ENCODE measurements around the gene PTTG1IP. TPM values are rescaled to one million over a fixed set of nuclear protein-coding genes. Genes with fewer than 3 reads are reported as not detected.

Gene PTTG1IP
- 108 and 111 TPM in 2 replicates for total RNA-seq

DNA sequence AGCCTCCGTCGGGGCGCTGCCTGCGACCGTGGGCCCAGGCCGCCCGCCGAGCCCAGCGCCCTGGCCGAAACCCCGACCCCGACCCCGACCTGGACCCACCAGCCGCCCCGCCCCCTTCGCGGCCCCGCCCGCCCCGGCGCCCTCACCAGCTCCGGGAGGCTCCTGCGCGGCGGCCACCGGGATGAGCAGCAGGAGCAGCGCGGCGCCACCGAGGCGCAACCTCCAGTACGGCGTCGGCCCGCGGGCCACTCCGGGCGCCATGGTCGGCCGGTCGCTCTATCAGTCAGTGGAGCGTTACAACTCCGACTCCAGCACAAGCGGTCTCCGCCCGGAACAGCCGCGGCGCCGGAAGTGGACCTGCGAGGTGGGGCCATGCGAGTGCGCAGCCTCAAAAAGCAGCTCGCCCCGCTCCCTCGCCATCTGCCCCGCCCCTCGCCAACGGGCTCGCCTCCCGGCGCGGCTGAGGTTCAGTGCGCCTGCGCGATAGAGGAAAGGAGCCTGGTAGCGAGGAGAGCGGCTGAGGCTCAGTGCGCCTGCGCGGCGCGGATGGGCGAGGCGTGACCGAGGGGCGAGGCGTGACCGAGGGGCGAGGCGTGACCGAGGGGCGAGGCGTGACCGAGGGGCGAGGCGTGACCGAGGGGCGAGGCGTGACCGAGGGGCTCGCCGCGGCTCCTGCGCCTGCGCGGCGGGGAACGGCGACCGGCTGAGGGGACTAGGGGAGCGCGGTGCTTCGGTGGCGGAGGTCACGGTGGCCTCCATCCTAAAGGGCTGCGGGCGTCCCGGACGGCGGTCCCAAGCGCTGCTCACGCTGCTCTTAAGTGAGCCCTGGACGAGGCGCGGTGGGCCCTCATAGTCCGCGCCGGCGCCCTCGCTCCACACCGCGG, at the start of gene PTTG1IP:
PTTG1IP (minus strand) TSS at position 335 of the 884 bp plus-strand sequence; CDS start at position 261, 74 bp downstream.

GRCh38 chr21:44920694-44921604, 47.5 kb upstream of the PTTG1IP start, which contains the start of gene ITGB2:
ITGB2 (minus strand) TSS chr21:44920899; CDS start chr21:44910782, 10,117 bp downstream.

GRCh38 chr21:44817914-44818639, 55.4 kb downstream of the PTTG1IP start, which contains the start of gene SUMO3:
SUMO3 (minus strand) TSS chr21:44818062; CDS start chr21:44817968, 94 bp downstream.

DNA sequence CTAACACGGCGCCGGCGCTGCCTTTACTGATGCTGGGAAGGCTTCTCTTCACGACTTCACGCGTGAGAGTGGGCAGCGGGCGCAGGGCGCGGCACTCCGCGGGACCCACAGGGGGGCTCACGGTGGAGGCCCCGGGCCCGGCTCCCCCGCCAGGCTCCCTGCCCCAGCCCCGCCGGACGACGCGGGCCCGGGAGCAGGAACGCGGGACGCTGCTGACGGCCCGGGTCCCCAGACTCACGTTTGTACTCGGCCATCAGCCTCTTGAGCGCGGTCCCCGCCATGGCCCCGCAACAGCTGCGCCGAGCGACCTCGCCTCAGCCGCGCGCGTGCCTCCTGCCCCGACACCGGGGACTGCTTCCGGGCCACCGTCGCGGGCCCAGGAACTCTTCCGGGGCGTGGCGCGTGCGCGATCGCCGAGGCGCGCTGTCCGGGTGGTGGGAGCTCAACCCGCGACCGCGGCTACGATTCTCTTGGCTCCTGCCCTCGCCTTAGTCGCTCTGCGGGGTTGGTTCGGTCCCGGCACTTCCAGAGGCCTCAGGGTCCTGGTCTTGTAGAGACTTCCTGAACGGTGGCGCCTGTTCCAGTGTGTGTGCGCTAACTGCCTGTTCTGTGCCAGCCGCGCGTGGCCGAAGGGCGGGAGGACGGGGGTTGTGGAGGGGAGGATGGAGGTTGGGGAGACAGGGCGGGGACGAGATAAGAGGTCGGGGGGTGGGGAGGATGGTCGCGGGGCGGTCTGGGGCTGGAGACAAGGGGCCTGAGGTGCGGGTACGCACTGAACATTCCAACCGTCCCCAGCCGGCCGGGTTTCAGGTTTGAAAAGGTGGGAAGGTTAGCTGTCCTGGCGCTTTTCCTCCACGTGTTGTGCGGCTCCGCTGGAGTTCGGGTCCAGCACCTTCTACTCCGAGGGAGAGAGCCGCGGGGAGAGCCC, 71.8 kb downstream of the PTTG1IP start, which contains the start of gene UBE2G2:
UBE2G2 (minus strand) TSS at position 353 of the 928 bp plus-strand sequence; CDS start at position 281, 72 bp downstream.

Other genes with a start within 250 kb of the PTTG1IP start
- gene KRTAP10-9, start 246.6 kb downstream of the PTTG1IP start, total RNA-seq, result not detected in 2 replicates
- gene KRTAP10-10, start 236.3 kb downstream of the PTTG1IP start, total RNA-seq, result not detected in 2 replicates
- gene KRTAP10-11, start 227.3 kb downstream of the PTTG1IP start, total RNA-seq, result not detected in 2 replicates
- not detected in 2 replicates for gene KRTAP12-4, start 219.0 kb downstream of the PTTG1IP start, total RNA-seq
- not detected in 2 replicates for gene KRTAP12-3, start 215.8 kb downstream of the PTTG1IP start, total RNA-seq
- not detected in 2 replicates for gene KRTAP12-2, start 206.8 kb downstream of the PTTG1IP start, total RNA-seq
- gene KRTAP12-1, start 191.5 kb downstream of the PTTG1IP start, total RNA-seq, result not detected in 2 replicates
- gene KRTAP10-12, start 176.5 kb downstream of the PTTG1IP start, total RNA-seq, result not detected in 2 replicates
- gene TSPEAR, start 162.1 kb downstream of the PTTG1IP start, total RNA-seq, result not detected in 2 replicates
- 92.7 and 94.8 TPM in 2 replicates for gene UBE2G2, start 71.9 kb downstream of the PTTG1IP start, total RNA-seq
- gene SUMO3, start 55.6 kb downstream of the PTTG1IP start, total RNA-seq, result 69.0 and 84.1 TPM in 2 replicates
- not detected in 2 replicates for gene ITGB2, start 47.2 kb upstream of the PTTG1IP start, total RNA-seq
- gene SLX9, start 66.3 kb upstream of the PTTG1IP start, total RNA-seq, result 17.6 and 22.1 TPM in 2 replicates
- gene ADARB1, start 200.9 kb upstream of the PTTG1IP start, total RNA-seq, result 3.3 and 5.7 TPM in 2 replicates

Data from subcutaneous preadipocyte (primary cell).